ENCODE data around the gene PROX1. TPM values are rescaled to one million over a fixed set of nuclear protein-coding genes. Genes with fewer than 3 reads are reported as not detected.

Gene PROX1
- total RNA-seq, 1 donor from 2014 or later: 5.0 TPM

DNA sequence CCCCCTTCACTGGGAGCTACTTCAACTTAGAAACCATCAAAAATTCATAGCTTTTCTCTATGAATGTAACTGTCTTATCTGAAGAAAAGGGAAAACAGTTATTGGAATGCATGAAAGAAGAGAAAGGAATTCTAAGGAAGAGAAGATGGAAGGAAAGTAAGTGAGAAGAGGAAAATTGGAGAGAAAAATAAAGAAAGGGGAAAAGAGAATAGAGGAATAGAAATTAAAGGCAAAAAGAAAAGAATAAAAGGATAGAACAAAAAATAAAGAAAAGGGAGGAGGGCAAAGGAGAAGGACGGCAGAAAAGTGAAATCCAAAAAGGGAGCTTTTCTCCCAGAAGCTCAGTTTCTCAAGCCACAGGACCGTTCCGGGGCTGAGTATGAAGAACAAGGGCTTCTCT is 9.9 kb upstream of the PROX1 start:
- Mint-ChIP-seq H3K27me3 (ENCODE audit: insufficient read depth, low read depth) (peaks cover 40% of the 10 kb centered on the region), H3K27ac (no peak overlapping the region)
- no peak overlapping the region for H3K4me3 ChIP-seq

DNA sequence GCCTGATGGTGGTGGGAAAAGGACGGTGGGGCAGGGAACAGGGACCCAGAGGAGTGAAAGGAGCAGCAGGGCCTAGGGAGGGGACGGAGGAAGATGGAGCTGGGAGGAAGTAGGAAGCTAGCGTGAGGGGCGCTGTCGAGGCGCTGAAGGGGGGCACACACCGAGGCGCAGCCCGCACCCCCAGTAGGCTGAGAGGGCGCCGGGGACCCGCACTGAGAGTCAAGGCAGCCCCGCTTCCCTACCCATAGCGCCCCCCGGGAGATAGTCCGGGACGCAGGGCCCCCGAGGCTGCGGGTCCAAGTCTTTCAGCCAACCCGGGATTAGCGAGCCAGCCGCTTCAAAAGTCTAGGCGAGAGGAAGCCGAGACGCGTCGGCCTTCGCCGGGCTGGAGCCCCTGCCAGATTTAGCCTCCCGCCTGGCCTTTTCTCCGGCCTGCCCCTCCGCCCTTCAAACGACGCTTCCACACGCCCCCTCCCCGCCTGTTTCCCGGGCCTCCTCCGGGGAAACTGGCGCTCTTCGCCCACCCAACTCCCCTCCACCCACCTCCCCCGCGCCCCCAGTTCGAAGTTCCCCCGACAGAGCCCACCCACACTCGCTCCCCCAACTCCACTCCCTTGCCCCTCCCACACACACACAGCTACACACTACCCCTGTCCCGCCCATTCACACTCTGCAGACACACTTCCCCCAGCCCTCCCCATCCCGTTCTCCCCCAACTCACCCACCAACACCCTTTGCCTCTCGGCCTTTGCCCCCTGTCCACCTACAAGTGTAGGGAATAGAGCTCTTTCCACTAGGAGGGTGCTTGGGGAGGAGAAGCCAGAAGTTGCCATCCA is 7.8 kb upstream of the PROX1 start:
- H3F3A ChIP-seq (ENCODE audit: low read depth): peaks cover 65% of the 10 kb centered on the region
- H3K4me3 Mint-ChIP-seq: peak overlapping the region; percentile 74
- H4K20me1 ChIP-seq (ENCODE audit: low read depth): peaks cover 19% of the 10 kb centered on the region
- peak overlapping the region; percentile 75 for H2AFZ ChIP-seq (replicated peaks)
- H3K27me3 Mint-ChIP-seq (ENCODE audit: insufficient read depth, low read depth): peaks cover 56% of the 10 kb centered on the region
- H3K4me2 ChIP-seq: peak overlapping the region; percentile 74
- no peak overlapping the region for H3K9ac ChIP-seq
- peak overlapping the region; percentile 50 for H3K27ac Mint-ChIP-seq
- H3K27ac ChIP-seq: no peak overlapping the region
- peak overlapping the region; percentile 42 for H3K4me3 ChIP-seq
- peaks cover 81% of the 10 kb centered on the region for H3K27me3 ChIP-seq
- H3K9me3 ChIP-seq (ENCODE audit: low read depth): no peaks in the 10 kb centered on the region
- H3K36me3 Mint-ChIP-seq: no peaks in the 10 kb centered on the region
- TF ChIP-seq, protein P1, sequence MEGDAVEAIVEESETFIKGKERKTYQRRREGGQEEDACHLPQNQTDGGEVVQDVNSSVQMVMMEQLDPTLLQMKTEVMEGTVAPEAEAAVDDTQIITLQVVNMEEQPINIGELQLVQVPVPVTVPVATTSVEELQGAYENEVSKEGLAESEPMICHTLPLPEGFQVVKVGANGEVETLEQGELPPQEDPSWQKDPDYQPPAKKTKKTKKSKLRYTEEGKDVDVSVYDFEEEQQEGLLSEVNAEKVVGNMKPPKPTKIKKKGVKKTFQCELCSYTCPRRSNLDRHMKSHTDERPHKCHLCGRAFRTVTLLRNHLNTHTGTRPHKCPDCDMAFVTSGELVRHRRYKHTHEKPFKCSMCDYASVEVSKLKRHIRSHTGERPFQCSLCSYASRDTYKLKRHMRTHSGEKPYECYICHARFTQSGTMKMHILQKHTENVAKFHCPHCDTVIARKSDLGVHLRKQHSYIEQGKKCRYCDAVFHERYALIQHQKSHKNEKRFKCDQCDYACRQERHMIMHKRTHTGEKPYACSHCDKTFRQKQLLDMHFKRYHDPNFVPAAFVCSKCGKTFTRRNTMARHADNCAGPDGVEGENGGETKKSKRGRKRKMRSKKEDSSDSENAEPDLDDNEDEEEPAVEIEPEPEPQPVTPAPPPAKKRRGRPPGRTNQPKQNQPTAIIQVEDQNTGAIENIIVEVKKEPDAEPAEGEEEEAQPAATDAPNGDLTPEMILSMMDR (IDR thresholded peaks at IDR 0.05): peak; percentile 60
- peak; percentile 43 for TF ChIP-seq EZH2 (IDR thresholded peaks at IDR 0.05)
- peak; percentile 28 for TF ChIP-seq EZH2phosphoT487 (IDR thresholded peaks at IDR 0.05)
- H3K36me3 ChIP-seq: no peaks in the 10 kb centered on the region
- peaks cover 2% of the 10 kb centered on the region for H3K9me3 Mint-ChIP-seq
- H3K79me2 ChIP-seq (ENCODE audit: low read depth): no peaks in the 10 kb centered on the region
- peak; percentile 83 for DNase-seq (ENCODE audit: low spot score)
- peaks cover 71% of the 10 kb centered on the region for H3K4me1 Mint-ChIP-seq
- peaks cover 78% of the 10 kb centered on the region for H3K4me1 ChIP-seq

More for the DNA sequence above, 9.9 kb upstream of the PROX1 start:
- H3K4me3 Mint-ChIP-seq: no peak overlapping the region
- no peaks in the 10 kb centered on the region for H3K36me3 Mint-ChIP-seq
- peaks cover 55% of the 10 kb centered on the region for H3K4me1 Mint-ChIP-seq
- Histone ChIP-seq H3K36me3 (no peaks in the 10 kb centered on the region), H3F3A (ENCODE audit: low read depth) (peaks cover 44% of the 10 kb centered on the region), H3K9me3 (ENCODE audit: low read depth) (no peaks in the 10 kb centered on the region), H3K27me3 (peaks cover 60% of the 10 kb centered on the region), H2AFZ (replicated peaks) (no peak overlapping the region), H4K20me1 (ENCODE audit: low read depth) (peaks cover 5% of the 10 kb centered on the region), H3K79me2 (ENCODE audit: low read depth) (no peaks in the 10 kb centered on the region), H3K4me1 (peaks cover 58% of the 10 kb centered on the region), H3K4me2 (peak overlapping the region; percentile 54), H3K27ac (no peak overlapping the region), H3K9ac (no peak overlapping the region)
- TF ChIP-seq EZH2phosphoT487 (IDR thresholded peaks at IDR 0.05) (no peak), EZH2 (IDR thresholded peaks at IDR 0.05) (no peak)
- TF ChIP-seq, protein P1 (IDR thresholded peaks at IDR 0.05): no peak
- peaks cover 2% of the 10 kb centered on the region for H3K9me3 Mint-ChIP-seq
- DNase-seq (ENCODE audit: low spot score): no peak

DNA sequence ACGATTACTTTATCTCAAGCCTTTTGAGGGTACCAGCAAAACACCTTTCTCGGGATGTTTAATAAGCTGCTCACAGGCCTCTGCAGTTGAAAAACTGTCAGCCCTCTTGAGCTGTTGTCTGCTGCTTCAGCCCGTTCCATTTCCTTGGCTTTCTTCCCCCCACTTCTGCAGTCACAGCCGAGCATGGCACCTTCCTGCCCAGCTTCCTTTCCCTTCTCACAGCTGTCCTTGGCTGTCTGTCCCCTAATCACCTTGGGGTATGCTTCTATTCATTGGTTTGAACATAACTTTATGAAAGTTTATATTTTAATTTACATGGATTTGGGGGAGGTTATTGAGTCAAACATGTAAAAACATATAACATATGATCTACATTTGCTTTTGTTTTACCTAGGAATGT is 6.9 kb upstream of the PROX1 start:
- Histone ChIP-seq H3K79me2 (ENCODE audit: low read depth) (no peaks in the 10 kb centered on the region), H3K4me2 (peak overlapping the region; percentile 74), H3K27me3 (peaks cover 90% of the 10 kb centered on the region), H3K4me1 (peaks cover 85% of the 10 kb centered on the region), H3K27ac (no peak overlapping the region), H3K36me3 (no peaks in the 10 kb centered on the region), H2AFZ (replicated peaks) (no peak overlapping the region), H3F3A (ENCODE audit: low read depth) (peaks cover 74% of the 10 kb centered on the region), H3K9ac (no peak overlapping the region), H3K9me3 (ENCODE audit: low read depth) (no peaks in the 10 kb centered on the region), H3K4me3 (no peak overlapping the region), H4K20me1 (ENCODE audit: low read depth) (peaks cover 27% of the 10 kb centered on the region)
- Mint-ChIP-seq H3K27me3 (ENCODE audit: insufficient read depth, low read depth) (peaks cover 63% of the 10 kb centered on the region), H3K27ac (no peak overlapping the region), H3K36me3 (no peaks in the 10 kb centered on the region), H3K9me3 (peaks cover 2% of the 10 kb centered on the region), H3K4me3 (peak overlapping the region; percentile 80), H3K4me1 (peaks cover 72% of the 10 kb centered on the region)
- TF ChIP-seq, protein P1 (IDR thresholded peaks at IDR 0.05): no peak
- TF ChIP-seq EZH2phosphoT487 (IDR thresholded peaks at IDR 0.05): no peak
- peak; percentile 37 for DNase-seq (ENCODE audit: low spot score)

Measured in neural progenitor cell (in vitro differentiated cells).